NCI-H345 treated with DMSO at 0.1 percent for 48 hours (cell line): ENCODE data around the gene BTBD9.

Experiments used
- DNase-seq: peaks from one replicate; lab custom pipeline; 2025; ENCODE audit not compliant: unreplicated experiment; lab: John Stamatoyannopoulos, UW

Gene BTBD9

DNA sequence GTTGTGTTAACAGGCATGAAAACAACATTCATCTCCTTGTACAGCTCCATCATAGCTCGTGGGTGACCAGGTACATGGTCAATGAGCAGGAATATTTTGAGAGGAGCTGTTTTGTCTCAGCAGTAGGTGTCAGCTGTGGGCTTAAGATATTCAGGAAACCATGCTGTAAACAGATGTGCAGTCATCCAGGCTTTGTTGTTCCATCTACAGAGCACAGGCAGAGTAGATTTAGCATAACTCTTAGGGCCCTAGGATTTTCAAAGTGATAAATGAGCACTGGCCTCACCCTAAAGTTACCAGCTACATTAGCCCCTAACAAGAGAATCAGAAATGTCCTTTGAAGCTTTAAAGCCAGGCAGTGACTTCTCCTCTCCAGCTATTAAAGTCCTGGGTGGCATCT, 154.2 kb downstream of the BTBD9 start:
- DNase-seq = no peak

GRCh38 chr6:38484656-38485055, 155.1 kb downstream of the BTBD9 start:
- no peak for DNase-seq

DNA sequence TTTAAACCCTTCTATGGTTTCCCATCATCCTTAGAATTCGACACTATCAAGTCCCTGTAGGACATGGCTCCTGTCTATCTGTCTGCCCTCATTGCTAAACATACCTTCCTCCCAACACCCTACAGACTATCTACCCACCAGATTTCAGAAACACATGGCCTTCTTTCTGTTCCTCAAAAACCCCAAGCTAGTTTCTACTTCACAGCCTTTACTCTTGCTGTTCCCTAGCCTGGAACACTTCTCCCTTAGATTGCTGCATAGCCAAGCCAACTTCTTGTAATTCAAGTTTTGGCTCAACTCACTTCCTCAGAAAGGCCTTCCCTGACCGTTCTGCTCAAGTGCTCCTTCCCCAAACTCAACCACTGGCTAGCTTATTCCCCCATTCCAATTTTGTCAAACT, 156.2 kb downstream of the BTBD9 start:
- DNase-seq = no peak

- DNase-seq = no peak
Measured at GRCh38 chr6:38482466-38482865, 157.3 kb downstream of the BTBD9 start.

DNA sequence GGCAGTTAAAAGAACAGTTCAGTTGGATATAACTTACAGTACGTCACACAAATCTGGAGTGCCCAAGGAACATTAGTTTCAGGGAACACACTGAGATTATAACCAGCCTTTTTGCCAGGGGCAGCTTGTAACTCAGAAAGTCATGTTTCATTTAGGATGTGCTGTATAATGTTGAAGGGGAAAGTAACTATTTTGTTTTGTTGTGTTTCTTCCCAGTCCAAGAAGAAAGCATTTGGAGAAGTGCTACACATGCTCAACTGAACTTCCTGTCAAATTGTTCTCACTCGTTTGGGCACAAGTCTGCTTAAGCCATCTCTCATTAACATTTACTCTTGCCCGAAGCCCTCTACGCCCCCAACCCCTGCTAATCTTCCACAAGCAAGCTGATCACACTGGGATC, 157.9 kb downstream of the BTBD9 start:
- no peak for DNase-seq

DNA sequence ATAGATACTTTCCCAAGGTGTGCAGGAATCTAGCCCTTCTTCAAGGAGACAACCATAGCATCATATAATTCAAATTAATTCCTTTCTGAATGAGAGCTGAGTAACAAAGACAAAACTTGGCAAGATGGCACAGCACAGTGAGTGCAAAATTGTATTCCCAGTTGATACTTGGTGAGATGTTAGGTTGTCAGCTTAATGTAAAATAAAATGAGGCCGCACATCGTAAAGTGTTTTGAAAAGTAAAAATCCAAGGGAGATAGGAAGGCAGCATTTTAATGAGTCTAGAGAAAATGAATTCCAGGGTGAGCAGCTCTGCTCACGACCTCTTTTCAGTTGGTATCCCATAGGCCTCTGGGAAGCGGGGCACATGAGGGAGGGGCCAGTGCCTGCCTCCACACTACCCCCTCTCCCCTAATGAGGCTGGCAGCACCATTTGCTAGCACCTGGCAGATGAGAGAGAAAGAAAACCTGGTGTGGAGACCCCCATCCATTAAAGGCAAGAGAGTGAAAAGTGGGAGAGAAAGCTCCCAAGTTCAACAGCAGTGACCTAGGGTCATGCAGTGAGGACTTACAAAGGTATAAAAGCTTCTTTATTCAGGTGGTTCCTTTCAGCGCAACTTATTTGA, 158.4 kb downstream of the BTBD9 start:
- DNase-seq = no peak

- no peak for DNase-seq
Measured at GRCh38 chr6:38480036-38480435, 159.7 kb downstream of the BTBD9 start.

DNA sequence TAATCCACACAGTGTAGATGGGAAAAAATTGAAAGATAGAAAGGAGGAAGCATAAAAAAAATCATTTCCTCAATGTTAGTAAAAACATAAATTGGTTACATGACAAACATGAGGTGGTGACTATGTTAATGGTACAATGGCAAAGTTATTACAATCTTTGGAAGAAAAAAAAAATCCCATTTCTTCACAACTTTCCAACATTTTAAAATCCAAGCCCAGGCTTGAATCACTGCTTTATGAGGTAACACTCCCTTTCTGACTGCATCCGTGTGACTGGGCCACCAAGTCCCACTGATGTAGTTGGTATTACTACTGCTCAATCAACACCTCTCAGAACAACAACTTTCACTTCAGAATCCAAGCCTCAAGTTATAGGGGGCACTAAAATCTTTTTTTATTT, 160.4 kb downstream of the BTBD9 start:
- no peak for DNase-seq

GRCh38 chr6:38477680-38478260, 162.0 kb downstream of the BTBD9 start:
- no peak for DNase-seq

GRCh38 chr6:38476888-38477287, 162.8 kb downstream of the BTBD9 start:
- no peak for DNase-seq

DNA sequence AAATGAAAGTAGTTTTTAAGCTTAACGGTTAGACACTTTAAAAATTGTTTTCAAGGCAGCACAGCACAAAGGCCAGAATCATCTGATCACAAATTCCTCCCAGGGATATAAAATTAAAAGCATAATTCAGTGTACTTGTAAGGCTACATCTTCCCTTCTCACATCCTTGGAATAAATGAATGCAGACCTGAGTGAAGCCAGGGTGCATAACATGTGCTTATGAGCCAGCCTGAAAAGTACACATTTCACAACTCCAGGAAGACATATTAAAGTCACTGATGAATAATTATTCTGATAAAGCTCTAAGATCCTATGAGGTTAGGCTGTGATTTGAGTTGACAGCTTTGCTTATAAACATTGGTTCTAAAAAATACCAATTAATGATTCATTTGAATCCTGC, 163.6 kb downstream of the BTBD9 start:
- DNase-seq = no peak

DNA sequence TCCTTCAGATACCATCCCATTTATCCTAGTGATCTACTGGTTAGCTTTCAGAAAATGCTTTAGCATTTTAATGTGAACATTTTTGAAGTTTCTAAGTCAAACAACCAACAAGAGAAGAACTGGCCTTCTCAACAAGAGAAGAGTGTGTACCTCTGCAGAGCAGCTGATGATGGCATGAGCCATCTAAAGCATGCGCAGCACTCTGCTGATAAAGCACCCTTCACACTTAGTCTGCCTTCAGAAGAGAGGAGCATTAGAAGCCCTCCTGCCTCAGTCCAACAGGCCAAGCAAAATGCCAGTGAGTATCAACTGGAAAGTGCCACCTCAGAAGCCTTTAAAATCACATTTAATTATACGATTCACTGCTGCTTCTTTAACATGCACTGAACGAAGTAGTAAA, 169.2 kb downstream of the BTBD9 start:
- no peak for DNase-seq

DNA sequence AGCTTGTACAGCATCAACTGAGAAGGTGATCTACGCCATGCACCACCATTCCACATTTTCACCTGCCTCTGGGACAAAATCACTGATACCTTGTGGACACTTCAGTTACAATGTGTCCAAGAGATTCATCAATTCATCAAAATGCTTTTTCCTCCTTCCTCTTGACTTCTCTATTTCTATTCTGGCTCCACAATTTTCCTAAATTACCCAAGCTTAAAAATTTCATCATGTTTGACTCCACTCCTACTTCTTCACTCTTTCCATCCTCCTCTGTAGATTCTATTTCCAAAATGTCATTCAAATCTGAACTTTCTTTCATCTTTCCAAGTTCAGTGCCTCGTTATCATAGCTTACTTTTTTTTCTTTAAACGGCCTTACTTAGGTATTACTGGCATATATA, 172.2 kb downstream of the BTBD9 start:
- DNase-seq = no peak

GRCh38 chr6:38460186-38460585, 179.5 kb downstream of the BTBD9 start:
- DNase-seq = no peak

- no peak for DNase-seq
Measured at GRCh38 chr6:38459291-38459690, 180.4 kb downstream of the BTBD9 start.

DNA sequence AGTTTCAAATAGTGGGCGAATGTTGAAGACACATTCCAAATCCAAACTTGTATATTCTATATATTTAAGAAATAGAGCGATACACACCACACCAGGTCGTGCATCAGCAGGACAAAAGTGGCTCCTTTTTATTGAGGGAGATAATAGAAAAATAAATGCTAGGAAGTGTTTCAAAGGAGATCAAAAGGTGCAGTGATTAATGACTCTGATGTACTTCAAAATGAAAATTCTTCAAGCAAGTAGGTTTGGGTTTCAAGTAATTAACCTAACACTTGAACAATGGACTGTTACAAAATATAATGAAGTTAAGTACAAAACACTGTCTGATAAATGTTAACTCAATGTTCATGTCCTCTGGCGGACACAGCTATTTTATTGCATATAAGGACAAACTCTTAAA, 185.9 kb downstream of the BTBD9 start:
- no peak for DNase-seq

GRCh38 chr6:38452816-38453660, 186.7 kb downstream of the BTBD9 start:
- DNase-seq = no peak

DNA sequence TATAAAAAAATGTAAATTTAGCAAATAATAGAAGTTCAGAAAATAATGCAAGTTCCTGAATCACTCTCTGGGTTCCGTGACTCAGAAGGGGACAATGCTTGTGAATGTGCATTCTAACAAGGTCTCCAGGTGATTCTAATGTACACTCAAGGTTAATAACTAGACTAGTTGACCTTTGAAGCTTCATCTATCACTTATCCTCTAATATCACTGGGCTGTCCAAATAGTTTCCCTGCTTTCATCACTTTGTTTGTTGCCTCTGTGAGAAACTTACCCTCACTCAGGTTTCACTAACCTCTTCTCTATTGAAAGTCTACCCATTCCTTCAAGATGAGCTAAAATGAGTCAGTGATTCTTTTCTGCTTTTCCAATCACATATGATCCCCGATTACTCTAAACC, 189.0 kb downstream of the BTBD9 start:
- DNase-seq = no peak

DNA sequence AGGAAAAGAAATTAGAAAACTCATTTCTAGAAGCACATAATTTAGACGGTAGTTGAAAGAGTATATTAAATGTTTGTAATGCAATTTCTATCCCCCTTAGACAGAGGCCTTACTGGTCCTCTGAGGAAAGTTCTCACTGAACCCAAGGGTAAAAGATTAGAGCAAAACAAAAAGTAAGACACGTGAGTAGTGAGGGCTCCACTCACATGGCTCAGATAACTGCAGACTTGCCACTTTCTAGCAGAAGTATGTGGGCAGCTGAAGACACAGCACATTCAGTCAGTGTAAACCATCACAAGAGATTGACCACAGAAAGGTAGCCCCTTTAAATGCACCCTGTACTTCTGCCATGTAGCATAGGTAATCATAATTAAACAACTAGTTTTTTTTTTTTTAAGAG, 193.8 kb downstream of the BTBD9 start:
- DNase-seq = no peak

- DNase-seq = no peak
Measured at GRCh38 chr6:38445336-38445735, 194.4 kb downstream of the BTBD9 start.

DNA sequence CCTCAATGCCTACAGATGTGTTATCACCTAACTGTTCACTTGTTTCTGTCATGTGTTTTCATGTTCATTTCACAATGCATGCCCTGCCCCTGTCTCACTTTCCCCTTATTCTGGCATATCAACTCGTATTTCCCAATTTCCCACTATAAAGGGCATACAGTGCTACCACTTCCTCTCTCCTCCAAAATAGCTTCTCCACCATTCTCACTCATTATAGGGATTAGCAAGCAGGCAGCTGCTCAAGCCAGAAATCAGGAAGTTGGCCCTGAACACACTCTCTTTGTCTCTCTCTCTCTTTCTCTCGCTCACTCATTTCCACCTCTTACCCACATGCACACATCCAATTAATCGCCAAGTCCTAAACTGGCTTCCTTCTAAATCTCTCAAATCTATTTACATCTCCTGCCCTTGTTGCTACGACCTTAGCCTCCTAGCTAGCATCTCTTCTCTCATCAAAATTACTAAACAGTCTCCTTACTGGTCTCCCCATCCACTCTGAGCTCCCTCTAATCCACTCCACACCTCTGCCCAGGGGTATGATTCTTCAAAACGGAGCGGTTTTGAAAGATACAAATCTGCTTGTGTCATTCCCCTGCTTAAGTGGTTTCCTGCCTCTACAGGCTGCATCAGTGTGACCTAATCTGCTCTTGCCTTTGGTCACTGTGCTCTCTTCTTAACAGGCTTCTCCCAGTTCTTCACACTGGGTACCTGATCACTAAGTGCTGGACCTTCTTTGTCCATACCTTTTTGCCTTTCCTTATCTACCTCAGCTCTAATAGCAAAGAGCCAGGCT, 196.2 kb downstream of the BTBD9 start:
- no peak for DNase-seq

GRCh38 chr6:38438097-38438496, 201.6 kb downstream of the BTBD9 start:
- no peak for DNase-seq
